Measurements from ENCODE around the gene ATP6V1E1.

GRCh38 chr22:17627961-17628405 lies 566 bp downstream of the ATP6V1E1 start:
- TF ChIP-seq, protein P1, sequence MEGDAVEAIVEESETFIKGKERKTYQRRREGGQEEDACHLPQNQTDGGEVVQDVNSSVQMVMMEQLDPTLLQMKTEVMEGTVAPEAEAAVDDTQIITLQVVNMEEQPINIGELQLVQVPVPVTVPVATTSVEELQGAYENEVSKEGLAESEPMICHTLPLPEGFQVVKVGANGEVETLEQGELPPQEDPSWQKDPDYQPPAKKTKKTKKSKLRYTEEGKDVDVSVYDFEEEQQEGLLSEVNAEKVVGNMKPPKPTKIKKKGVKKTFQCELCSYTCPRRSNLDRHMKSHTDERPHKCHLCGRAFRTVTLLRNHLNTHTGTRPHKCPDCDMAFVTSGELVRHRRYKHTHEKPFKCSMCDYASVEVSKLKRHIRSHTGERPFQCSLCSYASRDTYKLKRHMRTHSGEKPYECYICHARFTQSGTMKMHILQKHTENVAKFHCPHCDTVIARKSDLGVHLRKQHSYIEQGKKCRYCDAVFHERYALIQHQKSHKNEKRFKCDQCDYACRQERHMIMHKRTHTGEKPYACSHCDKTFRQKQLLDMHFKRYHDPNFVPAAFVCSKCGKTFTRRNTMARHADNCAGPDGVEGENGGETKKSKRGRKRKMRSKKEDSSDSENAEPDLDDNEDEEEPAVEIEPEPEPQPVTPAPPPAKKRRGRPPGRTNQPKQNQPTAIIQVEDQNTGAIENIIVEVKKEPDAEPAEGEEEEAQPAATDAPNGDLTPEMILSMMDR (IDR thresholded peaks at IDR 0.05): no peak
- TF ChIP-seq POLR2A (IDR thresholded peaks at IDR 0.05): no peak
